Measurements from ENCODE around the gene CYP19A1.

DNA sequence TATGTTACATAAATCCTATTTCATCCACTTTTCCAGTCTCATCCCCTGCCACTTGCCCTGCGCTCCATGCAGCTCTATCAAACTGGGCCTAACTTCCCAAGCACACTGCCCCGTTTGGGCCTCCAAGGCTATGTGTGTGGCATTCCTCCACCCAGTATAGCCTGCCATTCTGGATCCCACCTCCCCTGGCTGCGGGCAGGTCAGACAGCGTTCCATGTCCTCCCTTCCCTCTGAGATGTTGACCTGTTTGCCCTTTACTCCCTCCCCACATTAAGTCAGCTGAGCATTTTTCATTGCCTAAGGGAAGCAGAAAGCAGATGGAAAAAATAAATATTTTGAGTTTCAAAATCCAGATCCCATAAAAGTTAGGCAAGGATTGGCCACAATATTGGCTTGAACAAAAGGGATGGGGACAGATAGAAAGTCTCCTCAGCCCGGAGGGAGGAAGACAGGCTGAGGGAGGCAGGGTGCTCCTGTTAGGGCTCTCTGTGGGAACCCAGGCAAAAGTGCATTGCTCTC is 73.3 kb downstream of the CYP19A1 start:
- TF ChIP-seq, protein P1, sequence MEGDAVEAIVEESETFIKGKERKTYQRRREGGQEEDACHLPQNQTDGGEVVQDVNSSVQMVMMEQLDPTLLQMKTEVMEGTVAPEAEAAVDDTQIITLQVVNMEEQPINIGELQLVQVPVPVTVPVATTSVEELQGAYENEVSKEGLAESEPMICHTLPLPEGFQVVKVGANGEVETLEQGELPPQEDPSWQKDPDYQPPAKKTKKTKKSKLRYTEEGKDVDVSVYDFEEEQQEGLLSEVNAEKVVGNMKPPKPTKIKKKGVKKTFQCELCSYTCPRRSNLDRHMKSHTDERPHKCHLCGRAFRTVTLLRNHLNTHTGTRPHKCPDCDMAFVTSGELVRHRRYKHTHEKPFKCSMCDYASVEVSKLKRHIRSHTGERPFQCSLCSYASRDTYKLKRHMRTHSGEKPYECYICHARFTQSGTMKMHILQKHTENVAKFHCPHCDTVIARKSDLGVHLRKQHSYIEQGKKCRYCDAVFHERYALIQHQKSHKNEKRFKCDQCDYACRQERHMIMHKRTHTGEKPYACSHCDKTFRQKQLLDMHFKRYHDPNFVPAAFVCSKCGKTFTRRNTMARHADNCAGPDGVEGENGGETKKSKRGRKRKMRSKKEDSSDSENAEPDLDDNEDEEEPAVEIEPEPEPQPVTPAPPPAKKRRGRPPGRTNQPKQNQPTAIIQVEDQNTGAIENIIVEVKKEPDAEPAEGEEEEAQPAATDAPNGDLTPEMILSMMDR (IDR thresholded peaks at IDR 0.05): no peak
- no peak for TF ChIP-seq POLR2A (IDR thresholded peaks at IDR 0.05)
